Brain microvascular endothelial cell (primary cell): Measurements from ENCODE around the gene DIDO1.

Source experiments
- DNase-seq: peaks from one replicate; pipeline ENCODE4 v3.0.0-alpha.2; 2020
- H3K27ac ChIP-seq: fragments of 250-450 bp; sonication (Bioruptor Pico); 2 replicates; pipeline ENCODE4 v1.5.1; 2020; ENCODE audit warnings: mild to moderate bottlenecking, moderate library complexity
- H3K27me3 ChIP-seq: fragments of 250-450 bp; sonication (Bioruptor Pico); replicated peaks from 2 replicates; pipeline ENCODE4 v1.5.1; 2020; ENCODE audit warnings: mild to moderate bottlenecking
- H3K36me3 ChIP-seq: fragments of 250-450 bp; sonication (Bioruptor Pico); replicated peaks from 2 replicates; pipeline ENCODE4 v1.5.1; 2020; ENCODE audit warnings: mild to moderate bottlenecking
- H3K4me3 ChIP-seq: 2 replicates; pipeline ENCODE4 v1.5.1; 2011; ENCODE audit warnings: low read depth, mild to moderate bottlenecking, control low read depth, low read length, moderate library complexity
- CTCF ChIP-seq: IDR thresholded peaks from 2 replicates; pipeline ENCODE4 v1.5.1; 2011; ENCODE audit warnings: low read depth, mild to moderate bottlenecking, moderate library complexity, low read length, control low read depth, inconsistent platforms; ENCODE audit errors: missing control alignments
- in situ Hi-C: cut with HindIII; loops from 2 replicates; pipeline ENCODE4 v1.10.0; 2017; ENCODE audit warnings: low sequenced_read_pairs, low pct_ligation_motif_present

The DIDO1 gene

GRCh38 chr20:62832212-62832922 lies 93.9 kb downstream of the DIDO1 start:
- no peaks in the 10 kb centered on the region for H3K27me3 ChIP-seq
- no peak overlapping the region for H3K4me3 ChIP-seq
- DNase-seq: no peak
- no peak for TF ChIP-seq CTCF
- H3K36me3 ChIP-seq: no peaks in the 10 kb centered on the region
- no peak overlapping the region for H3K27ac ChIP-seq
- in situ Hi-C loops: no loop called here

GRCh38 chr20:62831854-62832211 lies 94.5 kb downstream of the DIDO1 start:
- in situ Hi-C loops: no loop called here
- Histone ChIP-seq H3K4me3 (no peak overlapping the region), H3K36me3 (no peaks in the 10 kb centered on the region), H3K27me3 (no peaks in the 10 kb centered on the region), H3K27ac (no peak overlapping the region)
- DNase-seq: no peak
- no peak for TF ChIP-seq CTCF

- TF ChIP-seq CTCF: no peak
- no peak for DNase-seq
- Histone ChIP-seq H3K4me3 (no peak overlapping the region), H3K27me3 (no peaks in the 10 kb centered on the region), H3K36me3 (no peaks in the 10 kb centered on the region), H3K27ac (no peak overlapping the region)
- in situ Hi-C loops: no loop called here
These were observed 94.9 kb downstream of the DIDO1 start for GRCh38 chr20:62831361-62831788.

GRCh38 chr20:62830821-62831220 lies 95.5 kb downstream of the DIDO1 start:
- Histone ChIP-seq H3K4me3 (no peak overlapping the region), H3K27me3 (no peaks in the 10 kb centered on the region), H3K36me3 (no peaks in the 10 kb centered on the region), H3K27ac (no peak overlapping the region)
- no peak for DNase-seq
- in situ Hi-C loops: no loop called here
- TF ChIP-seq CTCF: no peak

- Histone ChIP-seq H3K27me3 (no peaks in the 10 kb centered on the region), H3K36me3 (no peaks in the 10 kb centered on the region), H3K27ac (no peak overlapping the region), H3K4me3 (no peak overlapping the region)
- DNase-seq: no peak
- in situ Hi-C loops: no loop called here
- no peak for TF ChIP-seq CTCF
These were observed 96.1 kb downstream of the DIDO1 start for GRCh38 chr20:62830251-62830650.
